SK-N-SH (cell line): ENCODE data around the gene IPO9. TPM values are rescaled to one million over a fixed set of nuclear protein-coding genes. Genes with fewer than 3 reads are reported as not detected.

Experiments
- CTCF ChIA-PET: fragments of 300-600, 350-600 bp; formaldehyde crosslinking; extraction: SDS; loops from one replicate; lab custom pipeline; 2021; lab: Yijun Ruan, JAX
- POLR2A ChIA-PET: fragments of 350-600 bp; sonication (Branson Sonifier 250); formaldehyde crosslinking; extraction: SDS; loops from one replicate; lab custom pipeline; 2020; ENCODE audit warnings: antibody characterized with exemption, inconsistent platforms; lab: Yijun Ruan, JAX
- DNase-seq: peaks from one replicate; pipeline ENCODE4 v3.0.0; 2012
- H2AFZ ChIP-seq: fragments of 200-600 bp; sonication (generic); 2 replicates; pipeline ENCODE4 v1.8.1; 2016; ENCODE audit warnings: antibody characterized with exemption, mild to moderate bottlenecking, low read depth
- H3F3A ChIP-seq: fragments of 200-600 bp; sonication (generic); replicated peaks from 2 replicates; pipeline ENCODE3; 2016; ENCODE audit warnings: antibody characterized with exemption, mild to moderate bottlenecking; ENCODE audit not compliant: insufficient read depth
- H3K27ac ChIP-seq, 2 experiments: fragments of 200-500 bp in 1 of 2; fragments of 200-600 bp in 1 of 2; sonication (Bioruptor generic) in 1 of 2; sonication (generic), shearing (Covaris generic) in 1 of 2; 2 replicates each; pipeline versions ENCODE4 v1.5.1 to v1.6.1; 2014 to 2016; ENCODE audit warnings: low read depth in 2 of 2, inconsistent platforms in 1 of 2, low read length in 1 of 2, mild to moderate bottlenecking in 1 of 2, mixed read lengths in 1 of 2
- H3K27me3 ChIP-seq: fragments of 200-600 bp; sonication (generic), shearing (Covaris generic); 2 replicates; pipeline ENCODE4 v1.6.1; 2016; ENCODE audit warnings: mixed run types; ENCODE audit not compliant: insufficient read depth
- H3K36me3 ChIP-seq, 2 experiments: fragments of 200-500 bp in 1 of 2; fragments of 200-600 bp in 1 of 2; sonication (Bioruptor generic) in 1 of 2; sonication (generic) in 1 of 2; replicated peaks in 1 of 2; 2 replicates each; pipeline versions ENCODE3 to v1.5.1; 2014 to 2016; ENCODE audit warnings: low read length in 1 of 2, mild to moderate bottlenecking in 1 of 2; ENCODE audit not compliant: insufficient read depth in 2 of 2, control insufficient read depth in 1 of 2
- H3K4me1 ChIP-seq, 2 experiments: fragments of 200-500 bp in 1 of 2; fragments of 200-600 bp in 1 of 2; sonication (Bioruptor generic) in 1 of 2; sonication (generic), shearing (Covaris generic) in 1 of 2; 2 replicates each; pipeline versions ENCODE4 v1.5.1 to v1.6.1; 2014 to 2016; ENCODE audit warnings: low read depth in 1 of 2, low read length in 1 of 2, mixed run types in 1 of 2; ENCODE audit not compliant: insufficient read depth in 2 of 2, control insufficient read depth in 1 of 2
- H3K4me2 ChIP-seq: fragments of 200-600 bp; sonication (generic), shearing (Covaris generic); 2 replicates; pipeline ENCODE4 v1.6.1; 2017; ENCODE audit warnings: mixed run types
- H3K4me3 ChIP-seq, 2 experiments: fragments of 200-500 bp in 1 of 2; fragments of 200-600 bp in 1 of 2; sonication (Bioruptor generic) in 1 of 2; sonication (generic), shearing (Covaris generic) in 1 of 2; 2 replicates each; pipeline versions ENCODE4 v1.5.1 to v1.8.1; 2014 to 2016; ENCODE audit warnings: low read depth in 2 of 2, inconsistent platforms in 1 of 2, low read length in 1 of 2, mild to moderate bottlenecking in 1 of 2, mixed read lengths in 1 of 2, moderate library complexity in 1 of 2
- H3K79me2 ChIP-seq: fragments of 200-600 bp; sonication (generic); 2 replicates; pipeline ENCODE4 v1.8.1; 2017; ENCODE audit warnings: mild to moderate bottlenecking; ENCODE audit not compliant: insufficient read depth
- H3K9ac ChIP-seq: fragments of 200-600 bp; sonication (generic); 2 replicates; pipeline ENCODE4 v1.6.1; 2017; ENCODE audit warnings: mixed run types
- H3K9me2 ChIP-seq: fragments of 200-600 bp; sonication (generic); 2 replicates; pipeline ENCODE4 v1.6.1; 2017; ENCODE audit warnings: mixed run types
- H3K9me3 ChIP-seq: fragments of 200-600 bp; sonication (generic); 2 replicates; pipeline ENCODE4 v1.6.1; 2017; ENCODE audit warnings: mixed run types, mild to moderate bottlenecking, moderate library complexity
- H4K20me1 ChIP-seq: fragments of 200-600 bp; sonication (generic); 2 replicates; pipeline ENCODE4 v1.6.1; 2017; ENCODE audit warnings: mild to moderate bottlenecking, mixed run types; ENCODE audit not compliant: insufficient read depth
- CHD2 ChIP-seq: fragments of 150-350 bp; IDR thresholded peaks from 2 replicates; pipeline ENCODE4 v1.6.1; 2018; ENCODE audit warnings: low read length; ENCODE audit not compliant: partially characterized antibody
- EP300 ChIP-seq, 2 experiments: IDR thresholded peaks; 2 replicates each; pipeline versions ENCODE4 v1.4.0 to v1.6.1; 2012; ENCODE audit warnings: borderline replicate concordance in 1 of 2, low read depth in 1 of 2, low read length in 1 of 2
- EZH2phosphoT487 ChIP-seq: fragments of 200-600 bp; sonication (generic); IDR thresholded peaks from 2 replicates; pipeline ENCODE4 v1.6.1; 2017; ENCODE audit warnings: low read depth, mixed run types, mild to moderate bottlenecking, antibody characterized with exemption, moderate library complexity, borderline replicate concordance
- GATA2 ChIP-seq: sonication (generic); formaldehyde crosslinking; IDR thresholded peaks from 2 replicates; pipeline ENCODE4 v1.5.0; 2020; ENCODE audit warnings: mild to moderate bottlenecking, missing genetic modification reagents
- MEF2A ChIP-seq: IDR thresholded peaks from 2 replicates; pipeline ENCODE4 v1.4.0; 2012; ENCODE audit warnings: low read depth, borderline replicate concordance
- MXI1 ChIP-seq: IDR thresholded peaks from 2 replicates; pipeline ENCODE4 v1.6.1; 2012; ENCODE audit warnings: mild to moderate bottlenecking, low read depth, low read length, improper control_type of control experiment
- NFIC ChIP-seq: IDR thresholded peaks from 2 replicates; pipeline ENCODE4 v1.4.0; 2012; ENCODE audit warnings: borderline replicate concordance
- NRF1 ChIP-seq: IDR thresholded peaks from 2 replicates; pipeline ENCODE4 v1.6.1; 2012; ENCODE audit warnings: low read depth, mild to moderate bottlenecking, low read length
- POLR2AphosphoS5 ChIP-seq: IDR thresholded peaks from 2 replicates; pipeline ENCODE4 v1.6.1; 2012; ENCODE audit warnings: low read depth, low read length
- RCOR1 ChIP-seq: fragments of 150-350 bp; IDR thresholded peaks from 2 replicates; pipeline ENCODE4 v1.6.1; 2017; ENCODE audit warnings: antibody characterized with exemption, low read length
- SMC3 ChIP-seq: IDR thresholded peaks from 2 replicates; pipeline ENCODE4 v1.6.1; 2012; ENCODE audit warnings: low read depth, low read length, improper control_type of control experiment
- TAF1 ChIP-seq: IDR thresholded peaks from 2 replicates; pipeline ENCODE4 v1.6.1; 2012; ENCODE audit warnings: low read depth, mild to moderate bottlenecking, low read length, moderate library complexity, borderline replicate concordance
- WGBS: methylation state at CpG from one replicate; pipeline ENCODE4 v1.1.6; 2017; ENCODE audit warnings: low lambda C conversion rate; 5-methylcytosine and 5-hydroxymethylcytosine counted together
- polyA plus RNA-seq, 3 experiments: library from polyadenylated mRNA; depleted of rRNA; stranded (reverse); fragments of >200 nt; gene quantifications; 2 replicates each; pipeline ENCODE4 v1.2.3, GENCODE V29; 2012
- TF ChIP-seq, protein P1 (sequence below): IDR thresholded peaks from 2 replicates; pipeline ENCODE4 v1.4.0; 2012; ENCODE audit warnings: low read depth, borderline replicate concordance
- TF ChIP-seq, protein P2 (sequence below): IDR thresholded peaks from 2 replicates; pipeline ENCODE4 v1.6.1; 2012; ENCODE audit warnings: mild to moderate bottlenecking, low read depth, low read length, moderate library complexity
- TF ChIP-seq, protein P3 (sequence below): IDR thresholded peaks from 2 replicates; pipeline ENCODE4; 2012
- TF ChIP-seq, protein P4 (sequence below): fragments of 150-350 bp; IDR thresholded peaks from 2 replicates; pipeline ENCODE4 v1.6.1; 2016; ENCODE audit warnings: mild to moderate bottlenecking, low read depth, low read length
- TF ChIP-seq, protein P5 (sequence below): IDR thresholded peaks from 2 replicates; pipeline ENCODE4 v1.4.0; 2012; ENCODE audit warnings: low read depth

The IPO9 gene
- polyA plus RNA-seq, 1 of the 3 experiments (the other 2 are of a cell fraction), result 24.5 TPM

DNA sequence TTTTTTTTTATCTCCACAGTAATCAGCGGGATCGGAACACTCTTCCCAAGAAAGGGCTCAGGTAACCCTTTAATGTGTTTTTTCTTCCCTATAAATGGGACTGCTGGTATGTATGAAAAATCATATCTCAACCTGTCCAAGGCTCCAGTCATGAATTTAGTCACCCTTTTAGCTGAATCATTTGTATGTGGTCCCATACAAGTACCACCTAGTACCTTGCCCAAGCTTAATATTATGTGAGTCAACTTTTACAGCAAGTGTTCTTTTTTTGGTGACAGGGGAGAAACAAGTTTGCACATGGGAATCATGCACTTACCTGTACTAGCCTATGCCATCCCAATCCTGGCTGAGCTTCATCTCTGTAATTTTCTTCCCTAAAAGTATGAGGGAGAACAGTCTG lies 43.7 kb upstream of the IPO9 start:
- Histone ChIP-seq H3K27ac (peak overlapping the region in 1 of 2 experiments; percentile 99; a peak in 1 of 4 replicates), H4K20me1 (no peaks in the 10 kb centered on the region), H3K36me3 (peaks cover 82 to 88% of the 10 kb centered on the region in 2 experiments), H3K4me3 (no peak overlapping the region), H3K4me1 (peaks cover 4 to 63% of the 10 kb centered on the region in 2 experiments), H3K9me2 (no peaks in the 10 kb centered on the region), H3K4me2 (no peak overlapping the region)
- ChIA-PET POLR2A (no interaction called here), CTCF (interaction anchor here (0.9 to 26.9 kb wide), 4 partner anchors 8 to 245 kb away, joined by 3 to 827 read pairs (median 28); no protein-coding TSS in a partner anchor)
- TF ChIP-seq, protein P1, sequence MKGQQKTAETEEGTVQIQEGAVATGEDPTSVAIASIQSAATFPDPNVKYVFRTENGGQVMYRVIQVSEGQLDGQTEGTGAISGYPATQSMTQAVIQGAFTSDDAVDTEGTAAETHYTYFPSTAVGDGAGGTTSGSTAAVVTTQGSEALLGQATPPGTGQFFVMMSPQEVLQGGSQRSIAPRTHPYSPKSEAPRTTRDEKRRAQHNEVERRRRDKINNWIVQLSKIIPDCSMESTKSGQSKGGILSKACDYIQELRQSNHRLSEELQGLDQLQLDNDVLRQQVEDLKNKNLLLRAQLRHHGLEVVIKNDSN, result no peak
- TF ChIP-seq, all 33 proteins: peak for 0
- peaks cover 91% of the 10 kb centered on the region for H3K79me2 ChIP-seq
- WGBS, result 83% methylated on average over 2 of the region's 2 CpGs
- no peaks in the 10 kb centered on the region for H3K27me3 ChIP-seq
- peaks cover 58% of the 10 kb centered on the region for H3F3A ChIP-seq
- no peak overlapping the region for H2AFZ ChIP-seq
- H3K9me3 ChIP-seq, result no peaks in the 10 kb centered on the region
- DNase-seq, result no peak
- no peak overlapping the region for H3K9ac ChIP-seq

DNA sequence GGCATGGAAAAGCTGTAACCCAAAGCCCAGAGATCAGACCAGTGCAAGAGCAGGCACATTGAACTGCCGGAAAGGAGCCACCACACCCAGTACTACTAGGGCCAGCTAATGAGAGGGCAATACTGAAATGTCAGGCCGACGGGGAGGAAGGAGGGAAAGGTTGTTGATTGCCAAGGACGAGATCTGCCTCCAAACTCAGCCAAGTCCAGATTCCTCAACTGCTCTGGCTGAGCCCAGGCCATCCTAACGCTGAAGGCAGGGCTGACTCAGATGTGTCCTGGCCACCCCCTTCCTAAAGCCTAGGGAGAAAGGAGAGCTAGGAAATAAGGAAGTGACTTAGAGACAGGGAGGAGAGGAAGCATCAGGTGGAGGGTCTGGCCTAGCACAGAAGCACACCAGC lies 42.1 kb upstream of the IPO9 start:
- H3K79me2 ChIP-seq, result peaks cover 92% of the 10 kb centered on the region
- H3K36me3 ChIP-seq, result peaks cover 79 to 86% of the 10 kb centered on the region in 2 experiments
- ChIA-PET POLR2A (no interaction called here), CTCF (interaction anchor here (2.1 to 26.9 kb wide), 4 partner anchors 69 to 274 kb away, joined by 6 to 827 read pairs (median 13); no protein-coding TSS in a partner anchor)
- H3K9ac ChIP-seq, result no peak overlapping the region
- peaks cover 17 to 63% of the 10 kb centered on the region in 2 experiments for H3K4me1 ChIP-seq
- H3K9me2 ChIP-seq, result no peaks in the 10 kb centered on the region
- no peak for DNase-seq
- no peaks in the 10 kb centered on the region for H3K27me3 ChIP-seq
- H4K20me1 ChIP-seq, result no peaks in the 10 kb centered on the region
- H3K4me2 ChIP-seq, result no peak overlapping the region
- peaks cover 55% of the 10 kb centered on the region for H3F3A ChIP-seq
- no peak overlapping the region for H3K4me3 ChIP-seq
- no peaks in the 10 kb centered on the region for H3K9me3 ChIP-seq
- H2AFZ ChIP-seq, result no peak overlapping the region
- peak overlapping the region in 1 of 2 experiments; percentile 99; a peak in 2 of 4 replicates for H3K27ac ChIP-seq
- 93% methylated on average over 5 of the region's 5 CpGs for WGBS
- TF ChIP-seq EP300 (IDR thresholded peaks at IDR 0.05; ENCODE audit: borderline replicate concordance in 1 of 2, low read depth in 1 of 2, low read length in 1 of 2) (no peak), TAF1 (no peak), MXI1 (no peak), NFIC (no peak), EZH2phosphoT487 (no peak), SMC3 (no peak), GATA2 (CRISPR knock-in tag) (no peak), NRF1 (no peak), MEF2A (no peak), POLR2AphosphoS5 (no peak), CHD2 (no peak), RCOR1 (no peak)
- TF ChIP-seq, protein P2, sequence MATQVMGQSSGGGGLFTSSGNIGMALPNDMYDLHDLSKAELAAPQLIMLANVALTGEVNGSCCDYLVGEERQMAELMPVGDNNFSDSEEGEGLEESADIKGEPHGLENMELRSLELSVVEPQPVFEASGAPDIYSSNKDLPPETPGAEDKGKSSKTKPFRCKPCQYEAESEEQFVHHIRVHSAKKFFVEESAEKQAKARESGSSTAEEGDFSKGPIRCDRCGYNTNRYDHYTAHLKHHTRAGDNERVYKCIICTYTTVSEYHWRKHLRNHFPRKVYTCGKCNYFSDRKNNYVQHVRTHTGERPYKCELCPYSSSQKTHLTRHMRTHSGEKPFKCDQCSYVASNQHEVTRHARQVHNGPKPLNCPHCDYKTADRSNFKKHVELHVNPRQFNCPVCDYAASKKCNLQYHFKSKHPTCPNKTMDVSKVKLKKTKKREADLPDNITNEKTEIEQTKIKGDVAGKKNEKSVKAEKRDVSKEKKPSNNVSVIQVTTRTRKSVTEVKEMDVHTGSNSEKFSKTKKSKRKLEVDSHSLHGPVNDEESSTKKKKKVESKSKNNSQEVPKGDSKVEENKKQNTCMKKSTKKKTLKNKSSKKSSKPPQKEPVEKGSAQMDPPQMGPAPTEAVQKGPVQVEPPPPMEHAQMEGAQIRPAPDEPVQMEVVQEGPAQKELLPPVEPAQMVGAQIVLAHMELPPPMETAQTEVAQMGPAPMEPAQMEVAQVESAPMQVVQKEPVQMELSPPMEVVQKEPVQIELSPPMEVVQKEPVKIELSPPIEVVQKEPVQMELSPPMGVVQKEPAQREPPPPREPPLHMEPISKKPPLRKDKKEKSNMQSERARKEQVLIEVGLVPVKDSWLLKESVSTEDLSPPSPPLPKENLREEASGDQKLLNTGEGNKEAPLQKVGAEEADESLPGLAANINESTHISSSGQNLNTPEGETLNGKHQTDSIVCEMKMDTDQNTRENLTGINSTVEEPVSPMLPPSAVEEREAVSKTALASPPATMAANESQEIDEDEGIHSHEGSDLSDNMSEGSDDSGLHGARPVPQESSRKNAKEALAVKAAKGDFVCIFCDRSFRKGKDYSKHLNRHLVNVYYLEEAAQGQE, result no peak
- TF ChIP-seq, protein P3, sequence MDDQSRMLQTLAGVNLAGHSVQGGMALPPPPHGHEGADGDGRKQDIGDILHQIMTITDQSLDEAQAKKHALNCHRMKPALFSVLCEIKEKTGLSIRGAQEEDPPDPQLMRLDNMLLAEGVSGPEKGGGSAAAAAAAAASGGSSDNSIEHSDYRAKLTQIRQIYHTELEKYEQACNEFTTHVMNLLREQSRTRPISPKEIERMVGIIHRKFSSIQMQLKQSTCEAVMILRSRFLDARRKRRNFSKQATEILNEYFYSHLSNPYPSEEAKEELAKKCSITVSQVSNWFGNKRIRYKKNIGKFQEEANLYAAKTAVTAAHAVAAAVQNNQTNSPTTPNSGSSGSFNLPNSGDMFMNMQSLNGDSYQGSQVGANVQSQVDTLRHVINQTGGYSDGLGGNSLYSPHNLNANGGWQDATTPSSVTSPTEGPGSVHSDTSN, result no peak
- TF ChIP-seq, protein P4, sequence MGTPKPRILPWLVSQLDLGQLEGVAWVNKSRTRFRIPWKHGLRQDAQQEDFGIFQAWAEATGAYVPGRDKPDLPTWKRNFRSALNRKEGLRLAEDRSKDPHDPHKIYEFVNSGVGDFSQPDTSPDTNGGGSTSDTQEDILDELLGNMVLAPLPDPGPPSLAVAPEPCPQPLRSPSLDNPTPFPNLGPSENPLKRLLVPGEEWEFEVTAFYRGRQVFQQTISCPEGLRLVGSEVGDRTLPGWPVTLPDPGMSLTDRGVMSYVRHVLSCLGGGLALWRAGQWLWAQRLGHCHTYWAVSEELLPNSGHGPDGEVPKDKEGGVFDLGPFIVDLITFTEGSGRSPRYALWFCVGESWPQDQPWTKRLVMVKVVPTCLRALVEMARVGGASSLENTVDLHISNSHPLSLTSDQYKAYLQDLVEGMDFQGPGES, result no peak
- TF ChIP-seq, protein P5, sequence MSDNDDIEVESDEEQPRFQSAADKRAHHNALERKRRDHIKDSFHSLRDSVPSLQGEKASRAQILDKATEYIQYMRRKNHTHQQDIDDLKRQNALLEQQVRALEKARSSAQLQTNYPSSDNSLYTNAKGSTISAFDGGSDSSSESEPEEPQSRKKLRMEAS, result no peak
- TF ChIP-seq, protein P1, result no peak
